KMS-11 (cell line): ENCODE results near the gene FXYD7.

Experiments used
- H2AFZ ChIP-seq: fragments of 200-600 bp; sonication (generic); 2 replicates; pipeline ENCODE4 v1.6.1; 2016; ENCODE audit warnings: antibody characterized with exemption, mixed run types, low read depth
- H3K27ac ChIP-seq: fragments of 200-600 bp; sonication (generic); 2 replicates; pipeline ENCODE4 v1.6.1; 2016; ENCODE audit warnings: mild to moderate bottlenecking, mixed run types
- H3K27me3 ChIP-seq: fragments of 200-600 bp; sonication (generic); 2 replicates; pipeline ENCODE4 v1.6.1; 2017; ENCODE audit warnings: mild to moderate bottlenecking, low read depth, mixed run types, moderate library complexity; ENCODE audit not compliant: insufficient read depth
- H3K36me3 ChIP-seq: fragments of 200-600 bp; sonication (generic); 2 replicates; pipeline ENCODE4 v1.6.1; 2017; ENCODE audit warnings: mild to moderate bottlenecking, mixed run types; ENCODE audit not compliant: insufficient read depth
- H3K4me1 ChIP-seq: fragments of 200-600 bp; sonication (generic); 2 replicates; pipeline ENCODE4 v1.6.1; 2016; ENCODE audit warnings: mild to moderate bottlenecking, low read depth, mixed run types; ENCODE audit not compliant: poor library complexity, severe bottlenecking
- H3K4me2 ChIP-seq: fragments of 200-600 bp; sonication (generic); 2 replicates; pipeline ENCODE4 v1.7.0; 2016; ENCODE audit warnings: mild to moderate bottlenecking, mixed run types
- H3K4me3 ChIP-seq: fragments of 200-600 bp; sonication (generic); IDR thresholded peaks from 2 replicates; pipeline ENCODE4 v1.6.1; 2017; ENCODE audit warnings: low read depth, low read length, mixed read lengths; ENCODE audit not compliant: insufficient read depth
- H3K79me2 ChIP-seq: fragments of 200-600 bp; sonication (generic); 2 replicates; pipeline ENCODE4 v1.6.1; 2016; ENCODE audit warnings: low read depth, mixed run types; ENCODE audit not compliant: insufficient read depth
- H3K9ac ChIP-seq: fragments of 200-600 bp; sonication (generic); 2 replicates; pipeline ENCODE4 v1.6.1; 2016; ENCODE audit warnings: mild to moderate bottlenecking, mixed run types
- H4K20me1 ChIP-seq: fragments of 200-600 bp; sonication (generic); 2 replicates; pipeline ENCODE4 v1.6.1; 2016; ENCODE audit warnings: mild to moderate bottlenecking, mixed run types; ENCODE audit not compliant: insufficient read depth
- TF ChIP-seq, protein P1 (sequence below): fragments of 200-600 bp; sonication (generic); conservative IDR thresholded peaks from 2 replicates; pipeline ENCODE4 v1.6.1; 2017; ENCODE audit warnings: low read depth, mild to moderate bottlenecking, antibody characterized with exemption, low read length, moderate library complexity, mixed read lengths

Gene FXYD7

DNA sequence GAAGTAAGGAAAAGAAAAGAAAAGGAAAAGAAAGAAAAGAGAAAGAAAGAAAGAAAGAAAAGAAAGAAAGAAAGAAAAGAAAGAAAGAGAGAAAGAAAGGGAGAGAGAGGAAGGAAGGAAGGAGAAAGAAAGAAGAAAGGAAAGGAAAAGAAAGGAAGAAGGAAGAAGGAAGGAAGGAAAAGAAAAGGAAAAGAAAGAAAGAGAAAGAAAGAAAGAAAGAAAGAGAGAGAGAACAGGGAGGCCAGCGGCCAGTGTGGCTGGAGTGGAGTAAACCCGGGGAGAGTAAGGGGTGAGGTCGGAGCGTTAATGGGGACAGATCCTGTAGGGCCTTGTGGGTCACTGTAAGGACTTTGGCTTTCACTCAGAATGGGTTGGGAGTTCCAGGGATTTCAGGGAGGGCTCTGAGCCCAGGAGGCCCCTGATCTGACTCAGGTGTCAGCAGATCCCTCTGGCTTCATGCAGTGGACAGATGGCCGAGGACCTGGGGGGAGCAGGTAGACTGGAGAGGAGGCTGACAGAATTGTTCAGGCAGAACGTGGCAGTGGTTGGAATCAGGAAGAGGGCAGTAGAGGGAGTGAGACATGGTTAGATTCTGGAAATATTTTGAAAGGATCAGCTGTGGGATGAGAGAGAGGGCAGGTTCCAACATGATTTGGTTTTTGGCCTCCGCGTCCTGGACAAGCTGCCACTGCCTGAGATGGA lies 47.2 kb upstream of the FXYD7 start:
- H2AFZ ChIP-seq = no peak overlapping the region
- no peak overlapping the region for H3K4me3 ChIP-seq
- no peaks in the 10 kb centered on the region for H4K20me1 ChIP-seq
- no peaks in the 10 kb centered on the region for H3K79me2 ChIP-seq
- no peaks in the 10 kb centered on the region for H3K36me3 ChIP-seq
- H3K27ac ChIP-seq = no peak overlapping the region
- no peaks in the 10 kb centered on the region for H3K4me1 ChIP-seq
- TF ChIP-seq, protein P1, sequence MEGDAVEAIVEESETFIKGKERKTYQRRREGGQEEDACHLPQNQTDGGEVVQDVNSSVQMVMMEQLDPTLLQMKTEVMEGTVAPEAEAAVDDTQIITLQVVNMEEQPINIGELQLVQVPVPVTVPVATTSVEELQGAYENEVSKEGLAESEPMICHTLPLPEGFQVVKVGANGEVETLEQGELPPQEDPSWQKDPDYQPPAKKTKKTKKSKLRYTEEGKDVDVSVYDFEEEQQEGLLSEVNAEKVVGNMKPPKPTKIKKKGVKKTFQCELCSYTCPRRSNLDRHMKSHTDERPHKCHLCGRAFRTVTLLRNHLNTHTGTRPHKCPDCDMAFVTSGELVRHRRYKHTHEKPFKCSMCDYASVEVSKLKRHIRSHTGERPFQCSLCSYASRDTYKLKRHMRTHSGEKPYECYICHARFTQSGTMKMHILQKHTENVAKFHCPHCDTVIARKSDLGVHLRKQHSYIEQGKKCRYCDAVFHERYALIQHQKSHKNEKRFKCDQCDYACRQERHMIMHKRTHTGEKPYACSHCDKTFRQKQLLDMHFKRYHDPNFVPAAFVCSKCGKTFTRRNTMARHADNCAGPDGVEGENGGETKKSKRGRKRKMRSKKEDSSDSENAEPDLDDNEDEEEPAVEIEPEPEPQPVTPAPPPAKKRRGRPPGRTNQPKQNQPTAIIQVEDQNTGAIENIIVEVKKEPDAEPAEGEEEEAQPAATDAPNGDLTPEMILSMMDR = no peak
- no peak overlapping the region for H3K9ac ChIP-seq
- H3K4me2 ChIP-seq = no peak overlapping the region
- H3K27me3 ChIP-seq = no peaks in the 10 kb centered on the region; the same call in 1 of the 2 replicates

DNA sequence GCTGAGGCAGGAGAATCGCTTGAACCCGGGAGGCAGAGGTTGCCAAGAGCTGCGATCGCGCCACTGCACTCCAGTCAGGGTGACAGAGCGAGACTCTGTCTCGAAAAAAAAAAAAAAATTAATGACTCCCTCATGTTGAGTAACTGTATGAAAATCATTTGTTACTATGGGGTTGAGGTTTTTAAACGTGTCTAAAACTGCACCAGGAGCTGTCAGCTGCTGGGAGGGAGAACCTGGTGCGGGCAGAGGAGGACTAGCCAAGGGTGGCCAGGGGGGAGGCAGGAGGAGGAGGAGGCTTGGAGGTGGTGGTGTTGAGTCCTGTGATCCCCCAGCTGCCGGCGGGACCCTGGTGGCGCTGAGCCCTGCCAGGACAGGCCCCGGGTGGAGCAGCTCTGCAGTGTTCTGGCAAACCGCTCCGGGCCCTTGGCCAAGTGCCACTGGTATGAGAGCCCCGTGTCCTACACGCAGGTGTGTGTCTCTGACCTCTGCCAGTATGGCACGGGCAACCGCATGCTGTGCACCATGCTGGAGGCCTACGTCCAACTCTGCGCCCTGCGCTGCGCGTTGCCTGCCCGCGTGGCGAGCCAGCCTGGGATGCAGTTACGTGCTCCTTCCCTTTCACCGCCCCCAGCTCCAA lies 44.5 kb upstream of the FXYD7 start:
- TF ChIP-seq, protein P1 = no peak
- Histone ChIP-seq H3K36me3 (no peaks in the 10 kb centered on the region), H3K79me2 (no peaks in the 10 kb centered on the region), H3K9ac (no peak overlapping the region), H3K4me3 (no peak overlapping the region), H3K27ac (no peak overlapping the region), H4K20me1 (no peaks in the 10 kb centered on the region), H2AFZ (no peak overlapping the region), H3K4me1 (no peaks in the 10 kb centered on the region), H3K27me3 (peaks cover 6% of the 10 kb centered on the region; the same call in 1 of the 2 replicates), H3K4me2 (no peak overlapping the region)

DNA sequence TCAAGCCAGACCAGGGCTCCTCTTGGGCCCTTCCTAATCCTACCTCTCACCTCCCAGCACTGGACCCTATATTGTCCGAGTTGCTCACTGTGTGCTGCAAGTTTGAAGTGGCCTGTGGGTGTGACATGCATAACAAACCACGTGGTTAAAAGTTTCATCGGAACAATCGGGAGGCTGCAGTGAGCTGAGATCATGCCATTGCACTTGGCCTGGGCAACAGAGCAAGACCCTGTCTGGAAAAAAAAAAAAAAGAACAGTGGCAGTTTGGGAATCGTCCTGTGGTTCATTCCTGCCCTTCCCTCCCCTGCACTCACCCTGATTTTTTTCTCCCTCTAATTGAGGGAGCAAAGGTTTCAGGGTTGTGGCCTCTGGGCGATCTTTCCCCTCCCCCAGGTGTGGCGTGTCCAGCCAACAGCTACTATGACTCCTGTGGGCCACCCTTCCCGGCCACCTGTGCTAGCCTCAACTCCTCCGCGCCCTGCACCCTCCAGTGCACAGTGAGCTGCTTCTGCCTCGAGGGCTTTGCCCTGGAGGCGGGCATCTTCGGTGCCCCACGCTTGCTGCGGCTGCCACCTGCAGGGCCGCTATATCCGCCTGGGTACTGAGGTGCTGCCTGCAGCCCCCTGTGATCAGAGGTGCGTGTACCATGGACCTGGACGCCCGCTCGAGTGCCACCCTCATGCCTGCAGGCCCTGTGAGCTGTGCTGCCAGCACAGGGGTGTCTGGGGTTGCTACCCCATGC lies 43.7 kb upstream of the FXYD7 start:
- Histone ChIP-seq H3K9ac (no peak overlapping the region), H3K4me1 (no peaks in the 10 kb centered on the region), H3K79me2 (no peaks in the 10 kb centered on the region), H3K4me3 (no peak overlapping the region), H2AFZ (no peak overlapping the region), H3K27me3 (peaks cover 6% of the 10 kb centered on the region; the same call in 1 of the 2 replicates), H3K4me2 (no peak overlapping the region), H3K36me3 (no peaks in the 10 kb centered on the region), H3K27ac (no peak overlapping the region), H4K20me1 (no peaks in the 10 kb centered on the region)
- TF ChIP-seq, protein P1 = no peak

DNA sequence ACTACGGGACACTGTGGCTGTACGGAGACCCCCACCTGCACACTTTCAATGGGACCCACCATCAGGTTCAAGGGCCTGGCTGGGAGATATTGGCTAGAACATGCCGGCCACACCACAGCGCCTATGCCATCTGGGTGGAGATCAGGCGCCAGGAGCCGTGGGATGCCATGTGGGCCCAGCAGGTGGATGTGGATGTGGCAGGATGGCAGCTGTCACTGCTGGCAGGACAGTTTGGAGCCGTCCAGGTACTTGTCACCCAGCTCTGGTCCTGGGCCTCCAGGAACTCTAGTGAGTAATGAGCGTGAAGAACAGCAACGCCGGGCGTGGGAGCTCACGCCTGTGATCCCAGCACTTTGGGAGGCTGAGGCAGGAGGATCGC lies 43.2 kb upstream of the FXYD7 start:
- Histone ChIP-seq H3K4me1 (no peaks in the 10 kb centered on the region), H3K36me3 (no peaks in the 10 kb centered on the region), H4K20me1 (no peaks in the 10 kb centered on the region), H3K4me2 (no peak overlapping the region), H2AFZ (no peak overlapping the region), H3K27ac (no peak overlapping the region), H3K79me2 (no peaks in the 10 kb centered on the region), H3K4me3 (no peak overlapping the region), H3K27me3 (peaks cover 6% of the 10 kb centered on the region; the same call in 1 of the 2 replicates), H3K9ac (no peak overlapping the region)
- TF ChIP-seq, protein P1 = no peak
